Prostate gland (tissue), 2 donors: ENCODE measurements around the gene ST3GAL2.

Experiments
- POLR2A ChIP-seq: fragments of 450-650 bp; IDR thresholded peaks from one replicate; pipeline ENCODE4 v1.6.1; 2016; ENCODE audit warnings: antibody characterized with exemption, mild to moderate bottlenecking
- POLR2AphosphoS5 ChIP-seq: sonication (generic); formaldehyde crosslinking; IDR thresholded peaks from one replicate; pipeline ENCODE4 v1.6.1; 2017; ENCODE audit warnings: antibody characterized with exemption
- TF ChIP-seq, protein P1 (sequence below), 4 experiments: fragments of 200-600 bp in 2 of 4; fragments of 450-650 bp in 2 of 4; sonication (generic) in 2 of 4; IDR thresholded peaks; 1 replicate in 3 of 4; 2 replicates in 1 of 4; pipeline ENCODE4 v1.5.1; 2016 to 2019; ENCODE audit warnings: antibody characterized with exemption in 4 of 4, mild to moderate bottlenecking in 2 of 4, moderate library complexity in 2 of 4

GRCh38 chr16:70383421-70383960 is 55.4 kb downstream of the ST3GAL2 start:
- TF ChIP-seq, protein P1, sequence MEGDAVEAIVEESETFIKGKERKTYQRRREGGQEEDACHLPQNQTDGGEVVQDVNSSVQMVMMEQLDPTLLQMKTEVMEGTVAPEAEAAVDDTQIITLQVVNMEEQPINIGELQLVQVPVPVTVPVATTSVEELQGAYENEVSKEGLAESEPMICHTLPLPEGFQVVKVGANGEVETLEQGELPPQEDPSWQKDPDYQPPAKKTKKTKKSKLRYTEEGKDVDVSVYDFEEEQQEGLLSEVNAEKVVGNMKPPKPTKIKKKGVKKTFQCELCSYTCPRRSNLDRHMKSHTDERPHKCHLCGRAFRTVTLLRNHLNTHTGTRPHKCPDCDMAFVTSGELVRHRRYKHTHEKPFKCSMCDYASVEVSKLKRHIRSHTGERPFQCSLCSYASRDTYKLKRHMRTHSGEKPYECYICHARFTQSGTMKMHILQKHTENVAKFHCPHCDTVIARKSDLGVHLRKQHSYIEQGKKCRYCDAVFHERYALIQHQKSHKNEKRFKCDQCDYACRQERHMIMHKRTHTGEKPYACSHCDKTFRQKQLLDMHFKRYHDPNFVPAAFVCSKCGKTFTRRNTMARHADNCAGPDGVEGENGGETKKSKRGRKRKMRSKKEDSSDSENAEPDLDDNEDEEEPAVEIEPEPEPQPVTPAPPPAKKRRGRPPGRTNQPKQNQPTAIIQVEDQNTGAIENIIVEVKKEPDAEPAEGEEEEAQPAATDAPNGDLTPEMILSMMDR (IDR thresholded peaks at IDR 0.05), result no peak
- TF ChIP-seq POLR2AphosphoS5 (no peak), POLR2A (no peak)
